Activated naive CD4-positive, alpha-beta T cell (primary cell): ENCODE results near the gene BRD4.
"Not testable (repeated sequence)": the region's sequence is repeated elsewhere in the genome, so short reads cannot be mapped to it uniquely, and the experiment has no call there.

Source experiments
- DNase-seq, 4 experiments: peaks; one replicate each; lab custom pipeline; 2025; lab: John Stamatoyannopoulos, UW

Gene BRD4

DNA sequence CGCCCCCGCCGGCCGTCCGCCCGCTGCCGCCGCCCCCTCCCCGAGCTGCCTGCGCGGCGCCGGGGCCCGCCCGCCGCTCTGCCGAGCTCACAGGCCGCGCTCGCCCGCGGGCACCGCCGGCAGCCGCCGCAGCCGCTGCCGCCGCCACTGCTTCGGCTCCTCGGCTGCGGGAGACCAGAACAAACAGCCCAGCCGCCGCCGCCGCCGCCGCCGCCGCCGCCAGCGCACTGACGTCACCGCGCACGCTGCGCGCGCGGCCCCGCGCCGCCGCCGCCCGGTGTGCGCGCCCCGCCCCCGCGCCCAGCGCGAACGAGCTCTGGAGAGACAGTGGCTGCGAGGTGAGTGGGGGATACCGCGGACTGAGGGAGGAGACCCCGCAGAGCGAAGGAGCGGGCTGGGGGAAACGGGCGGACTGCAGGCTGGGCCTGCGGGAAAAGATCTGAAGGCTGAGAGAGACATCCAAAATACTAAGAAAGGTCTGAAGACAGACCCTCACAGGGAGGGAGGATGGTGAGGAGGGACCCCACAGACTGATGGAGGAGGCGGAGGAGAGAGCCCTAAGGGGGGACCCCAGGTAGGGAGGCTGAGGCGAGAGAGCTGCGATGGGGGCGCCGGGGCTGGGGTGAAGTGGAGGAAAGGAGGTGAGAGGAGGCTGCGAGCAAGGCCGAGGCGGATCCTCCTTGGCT lies at the start of gene BRD4:
Gene BRD4, minus strand, starts transcription at position 229 of the 686 bp plus-strand sequence. CDS start 59,440 bp downstream, outside the sequence.
- DNase-seq = peak; percentile 45 to 73 (median 54)

DNA sequence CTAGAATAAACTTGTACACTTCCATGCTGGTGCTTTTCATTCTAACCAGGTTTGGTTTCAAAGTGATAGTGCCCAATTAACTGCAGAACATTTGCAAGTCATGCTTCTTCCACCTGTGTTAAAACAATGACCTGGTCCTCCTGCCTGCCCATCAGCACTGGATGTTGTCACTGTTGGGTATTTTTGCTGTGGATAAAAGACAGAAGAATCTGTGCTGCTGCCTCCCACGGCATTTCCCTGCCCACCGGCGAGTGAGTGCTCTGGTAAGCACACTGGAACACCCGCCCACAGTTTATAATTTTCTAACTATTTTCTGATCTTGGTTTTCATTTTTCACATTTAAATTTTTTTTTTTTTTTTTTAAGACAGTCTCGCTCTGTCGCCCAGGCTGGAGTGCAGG lies 49.5 kb upstream of the BRD4 start:
- DNase-seq = no peak

DNA sequence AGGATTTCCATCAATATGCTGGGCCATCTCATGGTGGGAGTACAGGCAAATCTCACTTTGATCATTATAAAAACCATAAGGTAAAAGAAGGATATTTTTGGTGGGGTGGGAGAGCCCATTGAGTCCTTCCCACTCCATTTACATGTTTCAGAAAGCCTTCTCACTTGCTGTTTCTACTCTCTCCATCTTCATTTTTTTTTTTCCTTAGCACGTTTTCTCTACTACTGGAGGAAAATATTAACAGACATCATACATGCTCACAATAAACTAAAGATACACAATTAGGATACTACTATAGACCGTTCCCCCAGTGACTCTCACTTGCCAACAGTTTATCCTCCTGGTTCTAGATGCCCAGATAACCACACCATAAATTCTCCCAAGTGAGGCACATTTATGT lies 49.1 kb upstream of the BRD4 start:
- no peak for DNase-seq

DNA sequence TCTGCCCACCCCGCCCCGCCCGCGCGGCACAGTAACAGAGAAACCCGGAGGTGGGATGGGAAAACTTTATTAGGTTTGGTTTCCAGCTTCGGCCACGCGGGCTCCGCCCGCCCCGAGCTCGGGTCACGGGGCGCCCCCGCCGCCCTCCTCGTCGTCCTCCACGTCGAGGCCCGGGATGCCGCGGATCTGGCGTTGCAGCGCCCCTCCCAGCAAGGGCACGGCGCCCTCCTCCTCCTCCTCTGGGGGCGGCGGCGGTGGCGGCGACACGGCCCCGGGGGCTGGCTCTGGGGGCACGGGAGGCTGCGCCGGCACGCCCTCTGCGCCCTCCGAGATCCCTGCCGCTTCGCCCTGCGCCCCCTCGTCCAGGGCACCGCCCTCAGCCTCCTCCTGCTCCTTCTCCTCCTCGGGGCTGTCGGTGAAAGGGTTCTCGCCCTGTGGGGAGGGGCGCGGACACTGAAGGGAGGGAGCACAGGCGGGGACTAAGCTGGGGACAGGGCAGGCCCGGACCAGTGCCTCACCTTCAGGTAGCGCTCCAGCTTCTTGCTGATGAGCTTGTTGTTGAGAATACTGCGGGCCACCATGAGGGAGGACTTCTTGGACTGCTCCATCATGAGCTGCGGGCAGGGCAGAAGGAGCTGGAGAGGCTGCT lies 47.8 kb upstream of the BRD4 start:
- no peak for DNase-seq

DNA sequence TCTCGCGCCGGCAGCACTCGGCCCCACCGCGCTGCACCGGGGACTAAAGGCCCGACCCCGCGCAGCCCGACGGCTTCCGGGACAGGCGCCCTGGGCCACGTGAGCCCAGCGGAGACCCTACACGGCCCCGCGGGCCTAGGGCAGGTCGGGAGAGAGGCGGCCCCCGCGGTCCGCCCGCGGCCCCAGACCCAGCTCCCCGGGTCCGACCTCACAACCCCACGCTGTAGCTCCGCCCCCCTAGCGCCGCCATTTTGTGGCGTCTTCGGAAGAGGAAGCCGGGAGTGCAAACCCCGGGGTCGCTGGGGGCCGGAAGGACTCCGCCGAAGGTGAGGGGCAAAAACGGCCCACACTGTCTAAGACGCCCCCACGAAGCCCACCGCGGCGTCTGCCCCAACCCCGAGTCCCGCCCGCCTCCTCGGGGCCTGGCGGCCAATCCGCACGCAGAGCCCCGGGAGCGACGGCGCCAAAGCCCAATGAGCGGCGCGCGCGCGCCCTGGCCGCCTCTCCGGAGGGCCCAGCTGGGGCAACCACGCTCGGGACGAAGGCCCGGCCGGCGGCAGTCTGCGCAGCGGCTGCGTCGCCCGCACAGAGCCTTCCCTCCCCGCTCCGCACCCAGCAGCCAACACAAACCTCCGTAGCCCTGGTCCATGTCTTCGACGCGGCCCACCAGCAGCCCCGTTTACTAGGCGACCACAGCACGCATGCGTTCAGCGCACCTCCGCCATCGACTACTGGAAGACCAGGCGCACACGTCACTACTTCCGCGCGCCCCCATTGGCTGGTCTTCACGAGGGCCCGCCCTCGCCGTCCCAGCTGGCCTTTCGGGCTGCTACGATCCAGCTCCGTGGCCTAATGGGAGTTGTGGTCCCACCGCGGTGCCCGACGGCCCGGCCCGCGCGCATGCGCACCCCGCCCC lies 47.0 kb upstream of the BRD4 start, which contains the start of gene AKAP8:
Gene AKAP8, minus strand, starts transcription at position 705 of the 916 bp plus-strand sequence. Its CDS starts 56 bp downstream, at position 649.
- DNase-seq = peak; percentile 92 to 98 (median 96)

DNA sequence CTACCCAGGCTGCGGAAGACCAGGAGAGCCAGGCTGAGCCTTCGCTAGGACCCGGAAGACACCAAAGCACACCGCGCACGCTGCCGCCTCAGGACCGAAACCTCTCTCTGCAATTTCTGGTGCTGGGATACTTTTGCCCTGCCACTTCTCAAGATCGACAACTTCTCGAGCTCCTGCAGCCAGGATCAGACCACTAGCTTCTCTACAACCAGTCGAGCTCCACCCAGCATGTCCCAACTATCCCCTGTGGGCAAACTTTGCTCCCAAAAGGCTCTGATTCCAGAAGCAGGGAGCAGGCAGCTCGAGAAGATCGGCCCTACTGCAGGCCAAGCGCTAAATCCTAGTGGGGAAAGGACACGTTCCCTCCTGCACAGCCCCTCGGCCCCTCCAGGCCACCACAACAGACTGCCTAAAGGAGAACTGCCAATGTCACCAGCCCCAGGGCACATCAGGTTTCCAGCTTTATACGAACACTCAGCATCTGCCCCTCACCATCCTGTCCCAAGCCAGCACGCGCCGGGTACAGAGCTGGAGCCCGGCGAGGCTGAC lies 46.3 kb upstream of the BRD4 start:
- DNase-seq = peak in 1 of 4 experiments; percentile 30

DNA sequence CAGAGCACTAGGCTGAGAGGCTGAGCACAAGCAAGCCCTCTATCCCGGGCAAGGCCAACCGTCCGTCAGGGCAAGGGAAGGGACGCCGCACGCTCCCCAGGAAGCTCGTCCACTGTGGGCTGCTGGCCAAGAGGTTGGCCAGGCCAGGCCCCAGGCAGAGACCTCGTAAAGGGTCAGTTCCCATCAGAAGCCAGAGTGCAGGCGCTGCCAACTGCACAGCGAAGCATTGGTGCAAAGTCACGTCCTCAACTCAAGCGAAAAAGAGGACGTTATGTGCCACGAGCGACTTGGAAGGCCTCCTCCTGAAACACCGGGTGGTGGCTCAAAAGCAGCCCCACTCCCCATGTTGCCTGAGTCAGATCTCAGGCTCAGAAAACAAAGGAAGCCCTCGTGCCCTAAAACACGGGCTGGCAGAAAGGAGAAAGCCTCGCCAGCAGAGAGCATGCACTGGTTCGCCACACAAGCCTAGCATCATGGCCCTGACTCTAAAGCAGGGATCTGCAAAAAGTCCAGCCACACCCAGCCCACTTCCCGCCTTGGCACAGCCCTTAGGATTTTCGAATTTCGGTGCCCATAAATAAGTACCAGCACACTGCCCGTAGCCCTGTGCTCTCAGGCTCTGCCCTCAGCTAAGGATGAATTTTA lies 42.6 kb upstream of the BRD4 start:
- DNase-seq = no peak

DNA sequence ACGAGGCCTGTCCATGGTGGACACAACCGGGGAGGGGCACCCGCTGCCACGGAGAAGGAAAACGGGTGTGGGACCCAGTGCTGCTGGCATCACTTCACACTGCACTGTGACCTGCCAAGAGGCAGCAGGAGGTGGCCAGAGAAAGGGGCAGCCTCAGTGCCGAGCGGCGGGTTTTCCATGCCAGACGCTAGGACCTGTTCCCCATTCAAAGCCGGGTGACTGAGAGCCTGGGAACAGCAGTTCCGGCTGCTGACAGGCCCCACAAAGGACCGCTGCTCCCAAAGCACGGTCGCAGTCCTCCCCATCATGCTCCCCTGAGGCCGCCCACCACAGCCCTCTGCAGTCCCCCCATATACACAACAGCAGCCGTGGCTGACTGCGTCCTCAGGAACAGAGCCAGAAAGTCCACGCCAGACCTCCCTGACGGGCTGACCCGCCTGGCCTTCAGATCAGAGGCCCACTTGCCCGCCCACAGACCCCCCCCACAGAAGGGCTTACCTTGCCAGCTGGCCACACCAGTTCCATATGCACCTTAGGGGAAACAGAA lies 41.8 kb upstream of the BRD4 start:
- DNase-seq = no peak

DNA sequence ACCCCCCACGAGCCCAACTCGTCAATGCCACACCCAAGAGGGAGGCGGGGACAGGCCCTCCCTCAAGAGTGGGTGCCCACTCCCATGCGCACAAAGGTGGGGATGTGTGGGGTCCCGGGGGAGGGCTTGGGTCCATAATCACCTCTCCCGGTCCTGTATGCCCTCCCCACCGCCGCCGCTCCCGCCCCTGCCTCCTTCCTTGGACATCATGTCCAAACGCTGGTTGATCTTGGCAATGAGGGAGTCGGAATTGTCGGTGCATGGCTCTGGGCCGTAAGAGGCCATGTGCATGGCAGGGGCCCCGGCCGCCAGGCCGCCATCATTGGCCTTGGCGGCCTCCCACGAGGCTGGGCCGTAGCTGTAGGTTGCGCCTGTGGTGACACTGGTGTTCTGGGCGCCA lies 41.3 kb upstream of the BRD4 start:
- no peak for DNase-seq

DNA sequence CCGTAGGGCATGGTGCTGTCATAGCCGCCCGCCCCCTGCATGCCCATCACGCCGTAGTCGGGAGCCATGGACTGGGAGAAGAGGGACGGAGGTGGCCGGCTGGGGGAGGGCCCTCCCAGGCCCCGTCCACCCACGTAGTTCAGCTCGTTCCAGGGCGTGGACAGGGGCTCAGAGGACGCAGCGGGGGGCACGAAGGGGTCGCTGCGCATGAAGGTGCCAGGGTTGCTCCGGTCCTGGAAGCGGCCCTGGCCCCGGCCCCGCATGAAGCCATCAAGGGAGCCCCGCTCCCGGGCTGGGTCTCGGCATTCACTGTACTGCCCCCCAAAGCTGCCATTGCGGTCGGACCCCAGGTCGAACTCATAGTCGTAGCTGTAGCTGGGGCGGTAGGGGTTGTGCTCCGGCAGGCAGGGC lies 40.6 kb upstream of the BRD4 start:
- no peak for DNase-seq

DNA sequence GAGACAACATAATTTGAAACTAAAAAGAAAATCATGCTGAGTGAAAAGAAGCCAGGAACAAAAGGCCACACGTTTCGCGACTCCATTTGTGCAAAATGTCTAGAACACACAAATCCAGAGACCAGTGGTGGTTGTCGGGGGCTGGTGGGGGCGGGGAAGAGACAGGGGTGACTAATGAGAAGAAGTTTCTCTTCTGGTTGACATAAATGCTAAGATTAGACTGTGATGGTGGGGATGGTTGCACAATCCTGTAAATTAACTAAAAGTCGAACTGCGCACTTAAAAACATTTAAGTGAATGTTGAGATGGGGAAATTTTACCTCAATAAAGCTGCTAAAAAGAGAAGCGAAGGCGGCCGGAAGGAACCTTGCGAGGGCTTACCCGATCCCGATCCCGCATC lies 40.1 kb upstream of the BRD4 start:
- DNase-seq = no peak

DNA sequence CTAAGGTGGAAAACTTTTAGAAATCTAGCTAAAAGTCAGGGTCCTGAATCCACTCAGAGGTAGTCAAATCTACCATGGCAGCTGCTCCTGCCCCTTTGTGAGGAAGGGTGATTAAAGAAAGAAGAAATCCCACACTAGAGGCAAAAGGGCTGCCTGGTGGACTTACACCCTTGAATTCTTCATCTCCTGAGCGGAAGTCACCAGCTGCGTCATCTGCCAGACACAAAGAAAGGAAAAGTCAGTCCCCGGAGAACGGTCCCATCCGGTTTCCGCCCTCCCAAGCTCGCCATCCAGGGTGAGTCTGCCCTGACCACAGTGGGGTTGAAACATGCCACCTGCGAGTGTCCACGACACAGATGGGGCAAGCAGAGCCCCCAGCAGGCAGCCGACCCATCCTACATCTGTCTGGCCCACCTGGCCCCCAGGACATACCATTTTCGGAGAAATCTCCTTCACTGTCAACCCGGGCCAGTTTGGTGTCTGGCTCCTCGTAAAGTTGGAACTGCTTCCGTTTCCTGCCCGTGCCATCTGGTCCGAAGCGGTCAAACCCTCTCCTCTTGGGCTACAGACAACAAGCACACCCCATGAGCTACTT lies 39.5 kb upstream of the BRD4 start:
- DNase-seq = no peak

DNA sequence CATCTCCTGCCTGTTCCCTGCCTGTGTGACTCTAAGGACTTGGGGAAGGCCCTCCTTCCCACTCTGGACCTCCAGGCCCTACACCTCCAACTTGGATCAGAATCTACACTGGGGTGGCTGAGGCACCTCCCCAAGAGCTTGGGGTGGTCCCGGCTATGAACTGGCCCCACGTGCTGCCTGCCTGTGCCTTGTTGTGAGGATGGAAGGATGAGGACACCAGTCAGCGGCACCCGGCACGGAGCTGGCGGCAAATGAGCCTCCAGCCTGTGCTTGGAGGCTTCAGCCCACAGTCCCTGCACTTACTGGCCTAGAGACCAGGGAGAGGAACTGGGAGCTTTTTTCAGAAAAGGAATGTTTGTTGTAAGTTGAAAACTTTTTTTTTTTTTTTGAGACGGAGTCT lies 38.8 kb upstream of the BRD4 start:
- DNase-seq = no peak

DNA sequence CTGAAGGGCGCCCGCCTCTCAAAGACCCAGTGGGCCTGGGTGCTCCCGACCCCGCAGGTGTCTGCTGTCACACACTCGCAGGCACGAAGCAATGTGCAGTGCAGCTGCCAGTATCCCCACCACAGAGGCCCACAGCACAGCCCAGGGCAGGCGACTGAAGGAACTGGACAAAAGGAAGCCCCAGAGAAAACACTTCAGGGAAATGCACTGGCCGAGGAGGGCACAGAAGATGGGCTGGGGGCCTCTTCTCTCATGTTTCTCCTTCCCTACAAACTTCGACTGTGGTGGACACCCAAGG lies 37.2 kb upstream of the BRD4 start:
- no peak for DNase-seq

DNA sequence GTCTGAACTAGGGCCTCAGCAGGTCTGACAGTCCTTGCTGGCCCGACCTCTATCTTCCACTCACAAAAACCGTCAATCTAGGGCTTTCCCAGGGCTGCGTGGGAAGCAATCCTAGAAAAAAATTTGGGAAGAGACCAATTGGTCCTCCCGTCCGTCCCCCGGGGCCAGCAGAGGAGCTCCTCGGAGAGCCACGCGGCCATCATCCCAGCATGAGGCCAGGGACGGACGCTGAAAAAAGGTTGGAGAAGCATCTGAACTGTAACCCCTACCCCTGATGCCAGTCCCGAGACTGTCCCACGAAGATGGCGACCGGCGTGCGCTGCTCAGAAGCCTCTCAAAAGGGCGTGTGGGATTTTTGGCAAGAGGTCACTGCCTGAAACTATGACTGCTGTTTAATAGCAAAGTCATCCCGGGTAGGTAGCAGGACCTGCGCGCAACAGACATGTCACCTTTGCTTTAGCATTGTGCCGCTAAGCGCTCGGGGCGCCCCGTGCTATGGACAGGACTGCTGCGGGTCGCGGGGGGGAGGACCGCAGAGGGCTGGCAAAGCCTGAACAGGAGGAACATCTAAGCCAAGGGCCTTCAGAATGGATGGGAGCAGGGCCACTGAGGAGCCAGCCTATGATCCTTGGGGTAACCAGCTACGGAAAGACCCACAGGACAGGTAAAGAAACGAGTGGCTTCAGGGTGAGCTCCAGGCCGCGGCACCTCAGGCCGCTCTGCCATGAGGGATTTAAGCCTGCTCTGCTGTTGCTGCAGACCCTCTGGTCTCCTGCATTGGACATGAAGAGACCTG lies 36.7 kb upstream of the BRD4 start:
- DNase-seq = no peak

DNA sequence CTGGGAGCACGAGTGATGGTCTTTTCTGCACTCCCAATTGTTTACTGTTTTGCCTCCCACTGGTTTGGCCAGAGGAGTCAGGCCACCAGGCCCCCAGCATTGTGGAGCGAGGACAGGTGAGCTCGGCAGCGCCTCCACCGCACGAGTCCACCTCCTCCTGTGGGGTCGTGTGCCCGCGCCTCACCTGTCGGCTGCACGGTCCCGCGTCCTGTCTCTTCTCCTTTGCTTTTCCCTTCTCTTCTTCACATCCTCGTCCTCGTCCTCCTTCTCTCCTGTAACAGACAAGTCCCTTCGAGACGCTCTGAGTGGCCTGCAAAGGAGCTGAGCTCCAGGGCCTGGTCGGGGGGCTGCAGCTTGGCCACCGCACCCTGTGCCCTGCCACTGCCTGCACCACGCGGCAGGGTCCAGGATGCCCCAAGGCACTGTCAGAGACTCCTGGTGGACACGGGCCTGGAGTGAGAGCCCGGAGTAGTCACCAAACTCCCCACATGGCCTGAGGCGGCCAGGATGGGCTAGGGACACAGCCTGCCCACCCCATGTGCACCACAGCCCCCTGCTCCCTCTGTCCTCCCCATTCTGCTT lies 35.8 kb upstream of the BRD4 start:
- DNase-seq = no peak

DNA sequence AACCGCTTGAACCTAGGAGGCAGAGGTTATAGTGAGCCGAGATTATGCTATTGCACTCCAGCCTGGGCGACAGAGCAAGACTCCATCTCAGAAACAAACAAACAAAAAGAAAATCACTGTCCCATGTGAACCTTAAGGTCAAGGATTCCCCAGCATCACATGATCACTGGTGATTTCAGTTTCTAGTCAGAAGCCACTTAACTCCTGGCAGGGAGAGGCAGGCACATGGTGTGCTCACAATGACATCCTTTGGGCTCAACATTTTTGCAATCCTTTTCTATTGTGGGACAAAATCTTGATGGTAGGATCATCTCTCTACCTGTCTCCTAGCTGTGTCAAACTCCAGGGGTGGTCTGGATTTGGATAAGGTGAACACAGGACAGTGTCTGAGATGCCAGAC lies 35.1 kb upstream of the BRD4 start:
- no peak for DNase-seq

DNA sequence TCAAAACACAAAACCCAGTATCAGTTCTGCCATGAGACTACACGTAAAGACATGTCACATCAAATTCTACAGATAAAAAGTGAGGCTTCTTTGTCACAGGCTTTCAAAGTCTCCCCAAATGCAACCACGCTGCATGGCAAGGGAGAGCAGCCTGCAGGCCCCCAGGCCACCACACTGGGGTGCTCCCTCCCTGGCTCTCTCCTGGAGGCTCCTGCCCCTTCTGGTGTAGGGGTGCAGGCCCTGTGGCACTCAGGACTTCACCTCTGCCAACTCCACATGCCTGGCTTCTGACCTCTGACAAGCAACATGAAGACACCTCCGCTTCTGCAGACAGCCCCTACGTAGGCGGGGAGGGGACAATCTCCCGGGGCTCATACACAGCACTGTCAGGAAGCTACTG lies 32.9 kb upstream of the BRD4 start:
- no peak for DNase-seq

DNA sequence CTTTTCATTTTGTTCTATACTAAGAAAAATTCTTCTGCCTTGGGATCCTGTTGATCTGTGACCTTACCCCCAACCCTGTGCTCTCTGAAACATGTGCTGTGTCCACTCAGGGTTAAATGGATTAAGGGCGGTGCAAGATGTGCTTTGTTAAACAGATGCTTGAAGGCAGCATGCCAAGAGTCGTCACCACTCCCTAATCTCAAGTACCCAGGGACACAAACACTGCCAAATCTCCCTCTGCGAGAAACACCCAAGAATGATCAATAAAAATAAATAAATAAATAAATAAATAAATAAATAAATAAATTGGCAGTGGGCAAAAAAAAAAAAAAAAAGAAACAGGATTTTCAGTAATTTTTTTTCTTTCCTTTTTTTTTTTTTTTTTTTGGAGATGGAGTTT lies 31.5 kb upstream of the BRD4 start:
- not testable (repeated sequence) for DNase-seq

DNA sequence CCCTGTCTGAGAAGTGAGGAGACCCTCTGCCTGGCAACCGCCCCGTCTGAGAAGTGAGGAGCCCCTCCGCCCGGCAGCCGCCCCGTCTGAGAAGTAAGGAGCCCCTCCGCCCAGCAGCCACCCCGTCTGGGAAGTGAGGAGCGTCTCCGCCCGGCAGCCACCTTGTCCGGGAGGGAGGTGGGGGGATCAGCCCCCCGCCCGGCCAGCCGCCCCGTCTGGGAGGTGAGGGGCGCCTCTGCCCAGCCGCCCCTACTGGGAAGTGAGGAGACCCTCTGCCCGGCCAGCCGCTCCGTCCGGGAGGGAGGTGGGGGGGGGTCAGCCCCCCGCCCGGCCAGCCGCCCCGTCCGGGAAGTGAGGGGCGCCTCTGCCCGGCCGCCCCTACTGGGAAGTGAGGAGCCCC lies 30.7 kb upstream of the BRD4 start:
- not testable (repeated sequence) for DNase-seq
